SU-DHL-6 (cell line): ENCODE results near the gene IQCC.

Source experiments
- H2AFZ ChIP-seq: fragments of 200-600 bp; sonication (generic); 2 replicates; pipeline ENCODE4 v1.6.1; 2014; ENCODE audit warnings: low read depth, mild to moderate bottlenecking, moderate library complexity, mixed read lengths, antibody characterized with exemption, low read length; ENCODE audit not compliant: severe bottlenecking
- H3F3A ChIP-seq: fragments of 200-600 bp; shearing (Covaris generic); 2 replicates; pipeline ENCODE4 v1.6.0; 2016; ENCODE audit warnings: antibody characterized with exemption, mild to moderate bottlenecking; ENCODE audit not compliant: insufficient read depth
- H3K27ac ChIP-seq: fragments of 200-600 bp; sonication (generic); 2 replicates; pipeline ENCODE4 v1.5.1; 2016; ENCODE audit warnings: low read depth, mild to moderate bottlenecking, low read length, moderate library complexity, mixed read lengths
- H3K27me3 ChIP-seq: fragments of 200-600 bp; sonication (generic), shearing (Covaris generic); 2 replicates; pipeline ENCODE4 v1.6.0; 2014; ENCODE audit warnings: mild to moderate bottlenecking, low read length
- H3K36me3 ChIP-seq: fragments of 200-600 bp; sonication (generic); 2 replicates; pipeline ENCODE4 v1.6.1; 2014; ENCODE audit warnings: mild to moderate bottlenecking, low read length, mixed read lengths
- H3K4me2 ChIP-seq: fragments of 300-600, 200-600 bp; shearing (Covaris generic), sonication (generic); 2 replicates; pipeline ENCODE4 v1.6.0; 2014; ENCODE audit warnings: low read length, low read depth, mild to moderate bottlenecking; ENCODE audit not compliant: poor library complexity, severe bottlenecking
- H3K4me3 ChIP-seq: fragments of 200-600 bp; sonication (generic); 2 replicates; pipeline ENCODE4 v1.5.1; 2014; ENCODE audit warnings: antibody characterized with exemption, low read length, mild to moderate bottlenecking, mixed read lengths; ENCODE audit not compliant: insufficient read depth, poor library complexity, severe bottlenecking
- H3K79me2 ChIP-seq: fragments of 200-600 bp; sonication (generic); 2 replicates; pipeline ENCODE4 v1.6.1; 2014; ENCODE audit warnings: mild to moderate bottlenecking, low read length, moderate library complexity; ENCODE audit not compliant: insufficient read depth
- H3K9ac ChIP-seq: fragments of 200-600 bp; sonication (generic); 2 replicates; pipeline ENCODE4 v1.7.0; 2014; ENCODE audit warnings: mild to moderate bottlenecking, low read length
- H3K9me2 ChIP-seq: fragments of 200-600 bp; sonication (generic); replicated peaks from 2 replicates; pipeline ENCODE4 v1.6.1; 2014; ENCODE audit warnings: low read length; ENCODE audit not compliant: insufficient read depth
- H3K9me3 ChIP-seq: fragments of 200-600 bp; sonication (generic); 2 replicates; pipeline ENCODE4 v1.6.1; 2014; ENCODE audit warnings: low read length, mixed read lengths; ENCODE audit not compliant: insufficient read depth
- H4K20me1 ChIP-seq: fragments of 200-600 bp; sonication (generic); 2 replicates; pipeline ENCODE4 v1.6.1; 2014; ENCODE audit warnings: low read depth, mild to moderate bottlenecking, antibody characterized with exemption, low read length, moderate library complexity, mixed read lengths
- EZH2phosphoT487 ChIP-seq: fragments of 200-600 bp; sonication (generic), shearing (Covaris generic); conservative IDR thresholded peaks from 2 replicates; pipeline ENCODE4 v1.6.1; 2018; ENCODE audit warnings: mild to moderate bottlenecking, antibody characterized with exemption, low read length, moderate library complexity, mixed read lengths
- TF ChIP-seq, protein P1 (sequence below): fragments of 200-600 bp; sonication (generic); IDR thresholded peaks from one replicate; pipeline ENCODE4 v1.5.1; 2017; ENCODE audit warnings: antibody characterized with exemption, mild to moderate bottlenecking, low read length, moderate library complexity; ENCODE audit not compliant: insufficient read depth, poor library complexity, severe bottlenecking

The IQCC gene

GRCh38 chr1:32219022-32219421, 13.6 kb downstream of the IQCC start:
- no peaks in the 10 kb centered on the region for H3K27me3 ChIP-seq
- TF ChIP-seq, protein P1, sequence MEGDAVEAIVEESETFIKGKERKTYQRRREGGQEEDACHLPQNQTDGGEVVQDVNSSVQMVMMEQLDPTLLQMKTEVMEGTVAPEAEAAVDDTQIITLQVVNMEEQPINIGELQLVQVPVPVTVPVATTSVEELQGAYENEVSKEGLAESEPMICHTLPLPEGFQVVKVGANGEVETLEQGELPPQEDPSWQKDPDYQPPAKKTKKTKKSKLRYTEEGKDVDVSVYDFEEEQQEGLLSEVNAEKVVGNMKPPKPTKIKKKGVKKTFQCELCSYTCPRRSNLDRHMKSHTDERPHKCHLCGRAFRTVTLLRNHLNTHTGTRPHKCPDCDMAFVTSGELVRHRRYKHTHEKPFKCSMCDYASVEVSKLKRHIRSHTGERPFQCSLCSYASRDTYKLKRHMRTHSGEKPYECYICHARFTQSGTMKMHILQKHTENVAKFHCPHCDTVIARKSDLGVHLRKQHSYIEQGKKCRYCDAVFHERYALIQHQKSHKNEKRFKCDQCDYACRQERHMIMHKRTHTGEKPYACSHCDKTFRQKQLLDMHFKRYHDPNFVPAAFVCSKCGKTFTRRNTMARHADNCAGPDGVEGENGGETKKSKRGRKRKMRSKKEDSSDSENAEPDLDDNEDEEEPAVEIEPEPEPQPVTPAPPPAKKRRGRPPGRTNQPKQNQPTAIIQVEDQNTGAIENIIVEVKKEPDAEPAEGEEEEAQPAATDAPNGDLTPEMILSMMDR, result no peak
- TF ChIP-seq EZH2phosphoT487, result no peak
- no peaks in the 10 kb centered on the region for H3K9me3 ChIP-seq
- H4K20me1 ChIP-seq, result no peaks in the 10 kb centered on the region
- H3K9ac ChIP-seq, result no peak overlapping the region
- peaks cover 18% of the 10 kb centered on the region for H3K79me2 ChIP-seq
- no peak overlapping the region for H3K27ac ChIP-seq
- H3K4me3 ChIP-seq, result no peak overlapping the region
- H3K4me2 ChIP-seq, result no peak overlapping the region
- H3F3A ChIP-seq, result no peaks in the 10 kb centered on the region
- no peak overlapping the region for H2AFZ ChIP-seq
- H3K9me2 ChIP-seq, result no peaks in the 10 kb centered on the region
- H3K36me3 ChIP-seq, result no peaks in the 10 kb centered on the region

GRCh38 chr1:32220746-32221580, 15.5 kb downstream of the IQCC start:
- no peak overlapping the region for H2AFZ ChIP-seq
- peak overlapping the region; percentile 94 for H3K9ac ChIP-seq
- no peaks in the 10 kb centered on the region for H3K27me3 ChIP-seq
- H3K27ac ChIP-seq, result no peak overlapping the region
- H4K20me1 ChIP-seq, result no peaks in the 10 kb centered on the region
- peak overlapping the region; percentile 98 for H3K4me2 ChIP-seq
- TF ChIP-seq, protein P1, result no peak
- no peak for TF ChIP-seq EZH2phosphoT487
- H3K9me2 ChIP-seq, result no peaks in the 10 kb centered on the region
- no peaks in the 10 kb centered on the region for H3F3A ChIP-seq
- peak overlapping the region; percentile 99 for H3K4me3 ChIP-seq
- no peaks in the 10 kb centered on the region for H3K36me3 ChIP-seq
- H3K9me3 ChIP-seq, result no peaks in the 10 kb centered on the region
- H3K79me2 ChIP-seq, result peaks cover 22% of the 10 kb centered on the region

DNA sequence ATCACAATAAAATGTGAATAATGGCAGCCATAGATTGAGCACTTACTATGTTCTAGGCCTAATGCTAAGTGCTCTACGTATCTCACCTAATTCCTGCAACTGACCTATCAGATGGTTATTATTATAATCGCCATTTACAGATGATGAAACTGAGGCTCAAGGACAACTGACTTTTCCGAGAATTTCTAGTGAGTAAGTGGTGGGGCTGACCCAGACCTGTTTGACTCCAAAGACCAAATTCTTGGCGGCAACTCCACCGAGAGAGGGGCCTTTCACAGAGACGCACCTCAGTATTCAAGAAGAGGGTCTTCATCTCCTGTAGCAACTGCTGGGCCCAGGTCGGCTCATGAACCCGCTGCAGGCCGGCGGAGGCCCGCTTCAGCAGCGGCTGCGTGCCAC, 16.1 kb downstream of the IQCC start:
- Histone ChIP-seq H4K20me1 (no peaks in the 10 kb centered on the region), H3K36me3 (no peaks in the 10 kb centered on the region), H3K9ac (peak overlapping the region; percentile 94), H2AFZ (peak overlapping the region; percentile 91), H3K27ac (no peak overlapping the region), H3K9me3 (no peaks in the 10 kb centered on the region), H3K27me3 (no peaks in the 10 kb centered on the region), H3F3A (no peaks in the 10 kb centered on the region), H3K4me2 (peak overlapping the region; percentile 98), H3K4me3 (peak overlapping the region; percentile 99), H3K79me2 (peaks cover 22% of the 10 kb centered on the region), H3K9me2 (no peaks in the 10 kb centered on the region)
- no peak for TF ChIP-seq EZH2phosphoT487
- TF ChIP-seq, protein P1, result no peak
